ENCODE data around the gene NDST1. TPM values are rescaled to one million over a fixed set of nuclear protein-coding genes. Genes with fewer than 3 reads are reported as not detected.

The NDST1 gene
- total and polyA plus RNA-seq, 8 donors = 52.2 to 100 (median 71.3) TPM

DNA sequence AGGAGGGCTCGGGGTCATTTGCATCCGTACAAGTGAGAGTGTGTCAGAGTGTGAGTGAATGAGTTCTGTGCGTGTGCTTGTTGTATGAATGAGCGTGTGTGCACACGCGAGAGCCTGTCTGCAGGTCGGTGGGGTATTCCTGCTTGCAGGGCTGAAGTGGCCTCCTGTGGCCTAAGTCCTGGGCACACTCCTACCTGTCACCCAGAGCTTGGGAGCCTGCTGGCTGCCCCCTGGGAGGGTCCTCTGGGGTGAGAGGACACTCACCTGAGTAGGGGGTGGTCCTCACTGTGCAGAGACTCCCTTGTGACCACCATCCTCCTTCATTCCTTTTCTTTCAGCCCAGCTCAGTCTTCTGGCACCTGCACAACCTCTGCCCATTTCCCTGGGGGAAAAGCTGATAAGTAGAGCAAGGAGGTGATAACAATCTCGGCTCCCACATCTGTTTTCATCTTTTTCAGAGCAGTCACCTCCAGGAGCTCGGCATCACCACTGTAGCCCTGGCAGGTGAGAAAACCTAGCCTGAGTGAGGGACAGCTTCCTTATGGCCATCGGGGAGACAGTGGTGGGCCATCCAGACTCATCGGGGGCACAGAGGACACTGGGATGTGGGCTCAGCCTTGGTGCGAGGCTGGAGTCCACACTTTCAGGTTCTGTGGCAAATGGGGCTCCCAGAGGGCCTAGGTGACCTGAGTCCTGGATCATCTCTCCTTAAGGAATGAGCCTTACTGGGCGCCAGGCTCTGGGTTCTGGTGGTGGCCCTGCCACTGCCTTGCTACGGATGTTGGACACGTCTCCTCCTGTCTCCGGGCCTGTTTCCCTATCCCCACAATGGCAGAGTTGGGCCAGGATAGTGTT is 93.8 kb downstream of the NDST1 start:
- H3K27me3 ChIP-seq = no peaks in the 10 kb centered on the region
- no peaks in the 10 kb centered on the region for H3K36me3 ChIP-seq
- no peak for DNase-seq
- ATAC-seq = no peak
- peak overlapping the region in 1 of 2 donors; percentile 25 for H3K27ac ChIP-seq
- no peak overlapping the region for H3K4me3 ChIP-seq
- H3K4me1 ChIP-seq = peaks cover 12 to 24% of the 10 kb centered on the region in 2 donors
- H3K9me3 ChIP-seq = no peaks in the 10 kb centered on the region
- TF ChIP-seq, protein P1, sequence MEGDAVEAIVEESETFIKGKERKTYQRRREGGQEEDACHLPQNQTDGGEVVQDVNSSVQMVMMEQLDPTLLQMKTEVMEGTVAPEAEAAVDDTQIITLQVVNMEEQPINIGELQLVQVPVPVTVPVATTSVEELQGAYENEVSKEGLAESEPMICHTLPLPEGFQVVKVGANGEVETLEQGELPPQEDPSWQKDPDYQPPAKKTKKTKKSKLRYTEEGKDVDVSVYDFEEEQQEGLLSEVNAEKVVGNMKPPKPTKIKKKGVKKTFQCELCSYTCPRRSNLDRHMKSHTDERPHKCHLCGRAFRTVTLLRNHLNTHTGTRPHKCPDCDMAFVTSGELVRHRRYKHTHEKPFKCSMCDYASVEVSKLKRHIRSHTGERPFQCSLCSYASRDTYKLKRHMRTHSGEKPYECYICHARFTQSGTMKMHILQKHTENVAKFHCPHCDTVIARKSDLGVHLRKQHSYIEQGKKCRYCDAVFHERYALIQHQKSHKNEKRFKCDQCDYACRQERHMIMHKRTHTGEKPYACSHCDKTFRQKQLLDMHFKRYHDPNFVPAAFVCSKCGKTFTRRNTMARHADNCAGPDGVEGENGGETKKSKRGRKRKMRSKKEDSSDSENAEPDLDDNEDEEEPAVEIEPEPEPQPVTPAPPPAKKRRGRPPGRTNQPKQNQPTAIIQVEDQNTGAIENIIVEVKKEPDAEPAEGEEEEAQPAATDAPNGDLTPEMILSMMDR (IDR thresholded peaks at IDR 0.05) = no peak
- intact Hi-C loops (cut with DNase I) = no loop called here

DNA sequence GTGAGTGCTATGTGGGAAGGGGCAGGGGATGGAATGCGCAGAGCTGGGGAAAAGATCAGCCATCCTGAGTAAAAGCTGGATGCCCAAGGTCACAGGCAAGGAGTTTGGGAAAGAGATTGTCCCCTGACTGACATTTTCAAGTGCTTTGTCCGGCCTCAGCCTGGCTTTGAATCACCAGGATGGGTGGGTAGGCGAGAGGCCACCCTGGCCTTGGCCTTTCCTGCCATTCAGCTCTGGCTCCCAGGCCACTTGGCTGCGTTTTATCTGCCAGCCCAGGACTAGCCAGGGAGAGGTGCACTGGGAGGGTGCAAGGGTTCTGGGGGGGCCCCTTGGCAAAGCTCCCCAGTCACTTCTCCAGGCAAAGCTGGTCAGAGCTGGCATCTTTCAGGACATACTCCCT is 95.1 kb downstream of the NDST1 start:
- intact Hi-C loops (cut with DNase I) = no loop called here
- Histone ChIP-seq H3K4me1 (peaks cover 12 to 23% of the 10 kb centered on the region in 2 donors), H3K9me3 (no peaks in the 10 kb centered on the region), H3K27me3 (no peaks in the 10 kb centered on the region), H3K36me3 (no peaks in the 10 kb centered on the region), H3K27ac (peak overlapping the region in 1 of 2 donors; percentile 28), H3K4me3 (no peak overlapping the region)
- no peak for ATAC-seq
- peak in 1 of 4 donors; percentile 30 for DNase-seq
- TF ChIP-seq, protein P1 (IDR thresholded peaks at IDR 0.05) = no peak

DNA sequence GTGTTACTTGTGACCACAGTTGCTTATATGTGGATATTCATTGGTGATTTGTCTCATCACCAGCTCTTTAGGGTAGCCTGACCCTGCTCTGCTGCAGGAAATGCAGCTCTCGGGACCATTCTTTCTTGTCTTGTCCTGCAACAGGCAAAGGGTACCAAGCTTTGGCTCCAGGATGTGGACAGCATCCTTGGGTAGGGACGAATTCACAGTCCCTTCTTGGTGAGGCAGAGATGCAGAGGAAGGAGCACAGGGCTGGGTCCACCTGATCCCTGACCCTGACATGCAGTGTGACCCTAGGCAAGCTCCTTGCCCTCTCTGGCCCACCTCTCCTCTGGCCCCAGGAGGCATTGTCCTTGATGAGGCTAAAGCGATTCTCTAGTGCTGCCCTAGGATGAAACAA is 95.6 kb downstream of the NDST1 start:
- H3K27me3 ChIP-seq = no peaks in the 10 kb centered on the region
- TF ChIP-seq, protein P1 (IDR thresholded peaks at IDR 0.05) = no peak
- H3K4me1 ChIP-seq = peaks cover 12 to 23% of the 10 kb centered on the region in 2 donors
- intact Hi-C loops (cut with DNase I) = no loop called here
- H3K4me3 ChIP-seq = no peak overlapping the region
- no peaks in the 10 kb centered on the region for H3K36me3 ChIP-seq
- no peak for ATAC-seq
- H3K9me3 ChIP-seq = no peaks in the 10 kb centered on the region
- H3K27ac ChIP-seq = peak overlapping the region in 1 of 2 donors; percentile 28
- DNase-seq = peak in 1 of 4 donors; percentile 6

DNA sequence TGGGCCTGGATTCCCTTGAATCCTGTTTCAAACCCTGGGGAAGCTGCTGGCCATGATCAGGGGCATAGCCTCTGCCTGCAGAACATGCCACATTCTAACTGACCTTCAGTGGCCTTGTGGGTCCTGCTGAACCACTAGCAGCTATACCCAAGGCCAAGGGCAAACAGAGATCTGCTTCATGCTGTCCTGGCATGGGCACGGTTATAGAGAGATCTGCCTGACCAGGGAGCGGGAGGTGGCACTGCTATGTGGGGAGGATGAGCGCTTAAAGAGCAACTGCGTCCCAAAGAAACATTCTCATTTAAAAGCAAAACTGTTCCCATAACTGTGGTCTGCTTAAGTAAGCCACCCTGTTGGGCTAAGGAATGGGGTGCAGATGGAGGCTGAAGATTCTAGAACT is 96.1 kb downstream of the NDST1 start:
- intact Hi-C loops (cut with DNase I) = no loop called here
- Histone ChIP-seq H3K27ac (no peak overlapping the region), H3K9me3 (no peaks in the 10 kb centered on the region), H3K4me3 (no peak overlapping the region), H3K4me1 (peaks cover 12 to 20% of the 10 kb centered on the region in 2 donors), H3K36me3 (no peaks in the 10 kb centered on the region), H3K27me3 (no peaks in the 10 kb centered on the region)
- TF ChIP-seq, protein P1 (IDR thresholded peaks at IDR 0.05) = no peak
- ATAC-seq = no peak
- DNase-seq = peak in 1 of 4 donors; percentile 10

DNA sequence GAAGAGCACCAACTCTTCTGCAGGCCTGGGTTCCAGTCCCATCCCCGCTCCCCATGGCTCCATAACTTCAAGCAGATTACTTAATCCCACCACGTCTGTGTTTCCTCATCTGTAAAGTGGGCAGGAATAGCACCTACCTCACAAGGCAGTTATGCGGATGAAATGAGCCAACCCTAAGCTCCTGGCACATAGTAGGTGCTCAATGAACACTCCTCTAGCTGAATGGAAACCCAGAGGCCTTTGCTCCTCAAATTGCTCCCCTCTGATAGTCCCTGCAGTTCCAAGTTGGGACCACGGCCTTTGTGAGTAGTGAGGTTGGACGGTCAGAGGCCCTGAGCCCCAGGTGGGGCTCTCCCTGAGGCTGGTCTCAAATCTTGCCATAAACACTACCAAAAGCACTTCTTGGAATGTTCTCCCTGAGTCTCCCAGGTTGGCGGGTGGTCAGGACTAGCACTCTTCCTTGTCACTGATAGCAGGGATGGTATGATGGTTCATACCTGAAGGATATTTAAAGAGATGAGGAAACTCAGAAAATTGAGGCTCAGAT is 97.0 kb downstream of the NDST1 start:
- peak in 1 of 4 donors; percentile 11 for DNase-seq
- no peaks in the 10 kb centered on the region for H3K9me3 ChIP-seq
- intact Hi-C loops (cut with DNase I) = no loop called here
- no peaks in the 10 kb centered on the region for H3K27me3 ChIP-seq
- no peak for ATAC-seq
- H3K36me3 ChIP-seq = no peaks in the 10 kb centered on the region
- TF ChIP-seq, protein P1 (IDR thresholded peaks at IDR 0.05) = no peak
- no peak overlapping the region for H3K4me3 ChIP-seq
- no peak overlapping the region for H3K27ac ChIP-seq
- H3K4me1 ChIP-seq = peaks cover 8 to 14% of the 10 kb centered on the region in 2 donors
